Lower leg skin (tissue), 4 donors: ENCODE measurements around the gene CACNA2D4. TPM values are rescaled to one million over a fixed set of nuclear protein-coding genes. Genes with fewer than 3 reads are reported as not detected.

Source experiments
- DNase-seq, 2 donors: peaks; one replicate each; pipeline ENCODE4 v3.0.0-alpha.2; 2019; ENCODE audit warnings: low spot score in 2 of 2
- H3K4me3 ChIP-seq: fragments of 200-600 bp; sonication (generic); 2 replicates; pipeline ENCODE4 v1.5.1; 2017; ENCODE audit warnings: mild to moderate bottlenecking, low read depth; ENCODE audit not compliant: poor library complexity, severe bottlenecking
- CTCF ChIP-seq, 3 donors: fragments of 450-650 bp; IDR thresholded peaks; one replicate each; pipeline ENCODE4 v1.5.1; 2016; ENCODE audit warnings: antibody characterized with exemption in 3 of 3, mild to moderate bottlenecking in 3 of 3, moderate library complexity in 2 of 3
- POLR2A ChIP-seq, 2 donors: fragments of 450-650 bp; IDR thresholded peaks; one replicate each; pipeline ENCODE4 v1.6.1; 2016 to 2017; ENCODE audit warnings: antibody characterized with exemption in 2 of 2, mild to moderate bottlenecking in 1 of 2, moderate library complexity in 1 of 2
- WGBS, 2 donors: methylation state at CpG; one replicate each; pipeline ENCODE4 v1.1.5; 2018; 5-methylcytosine and 5-hydroxymethylcytosine counted together
- intact Hi-C: fragments of 100-400 bp; cut with DNase I; formaldehyde crosslinking; loops from one replicate; pipeline ENCODE4 v1.15.0; 2023; ENCODE audit warnings: low total_unique reads
- total RNA-seq, 4 donors: library from RNA; depleted of rRNA; stranded (reverse); fragments of >200 nt; gene quantifications; one replicate each; pipeline ENCODE4 v1.1.0, GENCODE V29; 2016

Gene CACNA2D4
- total RNA-seq, 4 donors from 2014 or later, result 2.3 to 4.0 (median 3.1) TPM

- intact Hi-C loops, result loop anchor here (5.0 kb wide), 1 partner anchor 139 kb away; no protein-coding TSS in a partner anchor
- TF ChIP-seq POLR2A (IDR thresholded peaks at IDR 0.05) (no peak), CTCF (IDR thresholded peaks at IDR 0.05) (no peak)
- WGBS, 2 donors, result 68 to 74% methylated on average over 21 of the region's 21 CpGs
Observed at GRCh38 chr12:1935700-1936378, 17.4 kb upstream of the CACNA2D4 start.

GRCh38 chr12:1935242-1935641 is 16.8 kb upstream of the CACNA2D4 start:
- no peak overlapping the region for H3K4me3 ChIP-seq
- DNase-seq, result no peak
- TF ChIP-seq POLR2A (IDR thresholded peaks at IDR 0.05) (no peak), CTCF (IDR thresholded peaks at IDR 0.05) (no peak)
- WGBS, 2 donors, result 86 to 91% methylated on average over 10 of the region's 10 CpGs
- intact Hi-C loops, result loop anchor here (5.0 kb wide), 1 partner anchor 138 kb away; no protein-coding TSS in a partner anchor

More at GRCh38 chr12:1935700-1936378, 17.4 kb upstream of the CACNA2D4 start:
- no peak for DNase-seq
- no peak overlapping the region for H3K4me3 ChIP-seq

- H3K4me3 ChIP-seq, result no peak overlapping the region
- 82 to 90% methylated on average over 12 of the region's 12 CpGs for WGBS, 2 donors
- DNase-seq, result peak in 1 of 2 donors; percentile 76
- TF ChIP-seq POLR2A (IDR thresholded peaks at IDR 0.05), result no peak
- TF ChIP-seq CTCF (IDR thresholded peaks at IDR 0.05), result no peak
- intact Hi-C loops, result loop anchor here (5.0 kb wide), 1 partner anchor 138 kb away; no protein-coding TSS in a partner anchor
Observed at GRCh38 chr12:1934831-1935230, 16.4 kb upstream of the CACNA2D4 start.

- TF ChIP-seq POLR2A (IDR thresholded peaks at IDR 0.05) (no peak), CTCF (IDR thresholded peaks at IDR 0.05) (no peak)
- intact Hi-C loops, result no loop called here
- peak in 1 of 2 donors; percentile 72 for DNase-seq
Observed at GRCh38 chr12:1934068-1934467, 15.6 kb upstream of the CACNA2D4 start.

GRCh38 chr12:1933342-1934051 is 15.0 kb upstream of the CACNA2D4 start:
- DNase-seq, result no peak
- no peak overlapping the region for H3K4me3 ChIP-seq
- WGBS, 2 donors, result 77 to 81% methylated on average over 16 of the region's 16 CpGs
- TF ChIP-seq CTCF (IDR thresholded peaks at IDR 0.05) (no peak), POLR2A (IDR thresholded peaks at IDR 0.05) (no peak)
- intact Hi-C loops, result no loop called here

More at GRCh38 chr12:1934068-1934467, 15.6 kb upstream of the CACNA2D4 start:
- 76 to 95% methylated on average over 5 of the region's 5 CpGs for WGBS, 2 donors
- no peak overlapping the region for H3K4me3 ChIP-seq
